NCI-H1930 (cell line): Measurements from ENCODE around the gene TGFBR3.

Experiments
- DNase-seq, 2 experiments: peaks; one replicate each; lab custom pipeline; 2025; lab: John Stamatoyannopoulos, UW

TGFBR3 gene

GRCh38 chr1:91777630-91778300 is 108.2 kb downstream of the TGFBR3 start:
- no peak for DNase-seq

DNA sequence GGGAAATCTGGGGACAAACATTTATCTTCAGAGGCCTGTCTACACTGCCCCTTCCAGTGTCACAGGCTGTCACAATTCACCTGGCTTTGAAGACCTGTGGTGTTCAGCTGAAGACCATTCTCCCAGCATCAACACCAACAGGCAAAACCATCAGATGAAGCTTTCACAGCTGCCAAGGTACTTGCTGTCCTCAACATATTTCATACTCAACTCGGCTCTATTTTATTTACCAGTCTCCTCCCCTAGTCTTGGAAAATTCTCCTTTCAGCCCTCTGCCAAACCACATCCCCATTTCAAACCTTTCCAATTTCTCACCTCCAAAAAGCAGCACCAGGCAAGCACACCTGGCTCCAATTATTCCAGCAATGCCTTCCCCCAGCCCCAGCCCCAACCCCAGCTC is 108.8 kb downstream of the TGFBR3 start:
- no peak for DNase-seq

GRCh38 chr1:91776068-91776794 is 109.7 kb downstream of the TGFBR3 start:
- no peak for DNase-seq

DNA sequence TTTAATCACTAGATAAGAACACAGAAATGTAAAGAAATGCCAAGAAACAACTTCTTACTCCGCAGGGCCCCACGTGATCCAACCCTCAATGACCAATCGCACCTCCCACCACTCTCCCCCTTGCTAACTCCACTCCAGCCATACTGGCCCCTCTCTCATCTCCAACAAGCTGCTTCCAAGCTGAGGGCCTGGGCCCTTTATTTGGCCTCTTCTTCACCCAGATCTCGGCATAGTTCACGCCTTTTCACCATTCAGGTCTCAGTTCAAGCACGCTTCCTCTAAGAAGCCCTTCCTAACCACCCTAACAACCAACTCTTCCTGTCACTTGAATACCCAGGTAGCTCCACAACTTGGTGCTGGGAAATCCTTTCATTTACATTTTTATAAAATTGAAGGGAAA is 110.7 kb downstream of the TGFBR3 start:
- DNase-seq, result no peak

- no peak for DNase-seq
These were observed 111.3 kb downstream of the TGFBR3 start for GRCh38 chr1:91774520-91775203.

- no peak for DNase-seq
These were observed 114.2 kb downstream of the TGFBR3 start for GRCh38 chr1:91771717-91772116.

DNA sequence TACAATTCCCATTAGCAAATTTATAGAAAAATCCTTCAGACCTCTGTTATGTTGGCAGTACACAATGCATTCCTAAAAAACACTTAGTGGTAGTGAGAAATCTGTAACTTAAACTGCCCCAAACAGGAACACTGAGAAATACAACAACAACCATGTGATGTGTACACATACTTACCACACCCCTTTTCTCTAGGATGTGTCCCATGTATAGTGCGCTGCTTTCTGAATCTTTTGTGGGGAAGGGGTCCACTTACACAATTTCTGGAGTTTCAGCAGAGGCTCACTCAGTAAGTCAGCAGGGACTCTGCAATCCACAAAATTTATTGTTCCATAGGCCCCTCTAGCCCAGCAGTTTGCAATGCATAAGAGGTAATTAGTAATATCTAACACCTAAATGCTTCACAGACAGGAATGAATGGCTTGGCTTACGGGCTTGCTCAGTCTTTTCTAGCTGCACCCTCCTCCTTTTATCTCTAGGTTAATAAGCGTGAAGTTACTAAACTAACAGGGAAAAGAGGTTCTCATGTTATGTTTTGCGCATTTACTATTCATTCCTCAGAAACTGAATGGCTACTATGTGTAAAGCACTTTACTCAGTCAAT is 115.2 kb downstream of the TGFBR3 start:
- no peak for DNase-seq

DNA sequence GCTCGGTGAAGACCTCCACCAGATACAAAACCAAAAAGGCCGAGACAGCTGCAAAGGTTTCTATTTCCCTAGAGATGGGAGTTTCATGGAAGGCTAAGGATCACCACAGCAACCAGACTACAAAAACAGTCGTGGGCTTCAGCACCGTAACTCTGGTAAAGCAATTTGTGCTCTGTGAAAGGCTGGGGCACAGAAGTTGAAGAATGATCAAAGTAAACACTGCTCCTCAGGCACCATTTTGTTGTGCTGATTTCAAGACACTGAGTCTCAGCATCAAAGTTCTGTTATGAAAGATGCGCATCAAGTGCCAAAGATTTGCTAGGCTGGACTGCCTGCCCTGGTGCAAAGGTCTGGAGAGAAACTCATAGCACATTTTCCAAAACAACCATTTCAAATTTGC is 116.2 kb downstream of the TGFBR3 start:
- DNase-seq, result no peak

DNA sequence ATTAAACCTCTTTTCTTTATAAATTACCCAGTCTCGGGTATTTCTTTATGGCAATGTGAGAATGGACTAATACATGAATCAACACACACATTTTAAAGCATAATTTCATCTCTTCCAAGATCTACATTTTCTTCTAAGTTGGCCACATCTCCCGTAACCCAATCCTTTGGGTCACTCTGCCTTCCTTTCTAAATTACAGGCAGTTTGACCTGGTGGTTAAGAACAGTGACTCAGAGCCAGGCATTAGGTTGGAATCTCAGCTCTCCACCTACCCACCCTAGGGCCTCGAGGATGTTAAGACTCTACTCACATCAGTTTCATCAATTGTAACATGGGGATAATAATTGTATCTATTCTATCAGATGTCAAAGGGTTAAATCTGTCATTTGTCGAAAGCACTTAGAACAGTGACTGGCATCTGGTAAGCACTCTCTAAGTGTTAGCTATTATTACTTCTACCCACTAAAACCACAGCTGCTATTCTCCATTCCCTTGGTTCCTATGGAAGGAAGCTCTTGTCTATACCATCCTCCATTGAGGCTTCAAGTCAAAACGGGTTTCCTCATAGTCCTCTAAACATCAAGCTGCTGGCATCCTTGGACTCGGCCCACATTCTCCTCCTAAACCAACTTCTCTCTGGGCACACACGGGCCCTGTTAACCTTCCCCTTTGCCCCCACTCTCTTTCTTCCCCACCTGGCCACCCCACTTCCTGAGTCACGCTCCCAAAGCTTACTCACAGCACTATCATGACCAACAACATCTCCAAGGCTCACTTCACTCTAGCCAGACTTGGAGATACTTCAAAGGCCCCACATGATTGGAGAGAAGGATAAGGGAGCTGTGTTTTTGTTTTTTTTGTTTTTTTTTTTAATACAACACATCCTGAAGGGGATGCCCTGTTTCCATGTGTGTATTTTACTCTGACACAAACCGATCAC is 116.9 kb downstream of the TGFBR3 start:
- no peak for DNase-seq

GRCh38 chr1:91768120-91768519 is 117.8 kb downstream of the TGFBR3 start:
- no peak for DNase-seq

DNA sequence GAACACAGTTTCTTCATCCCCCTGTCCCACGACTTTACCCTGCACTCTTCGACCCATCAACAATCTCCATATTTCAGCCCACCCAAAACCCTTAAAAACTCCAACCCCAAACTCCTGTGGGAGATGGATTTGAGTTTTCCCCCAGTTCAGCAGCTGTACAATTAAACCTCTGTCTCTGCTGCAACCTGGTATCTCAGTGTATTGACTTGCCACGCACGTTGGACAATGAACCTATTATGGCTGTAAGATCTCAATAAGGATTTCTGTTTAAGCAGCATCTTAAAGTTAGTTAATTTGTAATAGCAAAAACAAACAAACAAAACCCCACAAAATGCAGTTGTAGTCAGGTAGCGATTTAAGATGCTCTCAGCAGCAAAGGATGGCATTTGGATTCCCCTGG is 119.1 kb downstream of the TGFBR3 start:
- no peak for DNase-seq

DNA sequence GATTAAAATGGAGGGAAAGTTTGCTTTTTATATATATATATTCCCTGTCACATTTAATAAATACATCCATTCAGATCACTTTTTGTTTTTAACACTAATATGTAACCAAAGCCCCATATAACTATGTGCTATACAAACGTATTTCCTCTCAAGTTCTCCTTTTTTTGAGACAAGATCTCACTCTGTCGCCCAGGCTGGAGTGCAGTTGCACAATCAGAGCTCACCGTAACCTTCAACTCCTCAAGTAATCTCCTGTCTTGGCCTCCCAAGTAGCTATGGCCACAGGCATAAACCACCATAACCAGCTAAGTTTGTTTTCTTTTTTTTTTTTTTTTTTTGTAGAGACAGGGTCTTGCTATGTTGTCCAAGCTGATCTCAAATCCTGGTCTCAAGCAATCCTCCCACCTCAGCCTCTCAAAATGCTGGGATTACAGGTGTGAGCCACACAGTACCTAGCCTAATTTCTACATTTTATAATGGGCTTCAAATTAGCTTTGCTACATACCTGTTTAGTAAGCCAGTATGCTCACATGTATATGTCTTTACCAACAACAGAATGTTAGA is 120.0 kb downstream of the TGFBR3 start:
- no peak for DNase-seq

DNA sequence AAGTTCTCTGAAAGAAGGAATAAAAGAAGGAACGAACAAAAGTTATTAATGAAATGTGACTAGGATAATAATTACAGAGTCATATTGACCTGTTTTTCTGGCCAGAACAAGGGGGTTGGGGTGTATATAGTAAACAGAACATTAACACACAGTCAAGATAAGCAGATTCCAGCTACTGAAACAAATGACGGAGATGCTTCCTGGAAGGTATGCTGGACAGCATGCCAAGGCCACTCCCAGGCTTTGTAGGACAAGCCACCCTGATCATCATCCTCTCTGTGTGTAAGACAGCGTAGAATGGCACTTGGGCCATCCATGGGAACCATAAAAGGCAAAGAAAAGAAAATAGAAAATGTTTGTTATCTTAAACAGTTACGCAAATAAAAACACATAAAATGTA is 120.7 kb downstream of the TGFBR3 start:
- DNase-seq, result no peak

- no peak for DNase-seq
These were observed 121.4 kb downstream of the TGFBR3 start for GRCh38 chr1:91764471-91765115.

DNA sequence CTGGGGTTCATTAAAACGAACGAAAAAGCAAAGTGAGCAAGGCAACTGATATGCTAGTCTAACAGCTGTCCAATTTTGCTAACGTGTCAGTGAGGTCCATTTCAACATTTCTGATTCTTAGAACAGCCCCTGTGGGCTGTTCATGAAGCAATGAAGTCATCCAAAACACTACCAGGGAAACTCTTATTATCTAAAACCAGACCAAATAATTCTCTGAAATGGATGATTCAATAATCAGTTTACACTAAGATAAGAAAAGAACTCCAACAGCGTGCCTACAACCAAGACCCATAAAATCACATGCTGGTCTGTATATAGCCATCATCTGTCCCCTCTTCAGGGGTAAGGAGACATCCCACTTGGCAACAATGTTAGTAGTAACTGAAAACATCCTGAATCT is 122.7 kb downstream of the TGFBR3 start:
- no peak for DNase-seq

DNA sequence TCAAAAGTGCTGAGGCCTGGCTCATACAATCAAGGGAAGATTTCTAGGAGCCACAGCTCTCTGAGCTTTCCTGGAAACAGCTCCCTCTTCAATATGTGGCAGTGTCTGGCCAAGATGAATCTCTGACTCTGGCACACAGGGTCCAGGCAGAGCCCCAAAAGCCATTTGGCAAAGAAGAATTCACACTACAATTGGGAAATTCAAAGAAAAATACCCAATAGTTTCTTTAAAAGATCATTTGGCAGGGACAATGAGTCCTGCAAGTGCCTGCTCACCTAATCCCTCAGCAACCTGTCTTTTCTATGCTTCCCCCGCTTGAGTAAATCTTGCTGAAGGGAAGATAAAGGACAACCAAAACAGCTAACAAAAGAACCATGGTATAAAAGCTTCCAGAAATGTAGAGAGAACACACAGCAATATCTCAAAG is 124.6 kb downstream of the TGFBR3 start:
- DNase-seq, result no peak

- no peak for DNase-seq
These were observed 125.4 kb downstream of the TGFBR3 start for GRCh38 chr1:91760512-91760911.

- no peak for DNase-seq
These were observed 126.9 kb downstream of the TGFBR3 start for GRCh38 chr1:91759076-91759475.

DNA sequence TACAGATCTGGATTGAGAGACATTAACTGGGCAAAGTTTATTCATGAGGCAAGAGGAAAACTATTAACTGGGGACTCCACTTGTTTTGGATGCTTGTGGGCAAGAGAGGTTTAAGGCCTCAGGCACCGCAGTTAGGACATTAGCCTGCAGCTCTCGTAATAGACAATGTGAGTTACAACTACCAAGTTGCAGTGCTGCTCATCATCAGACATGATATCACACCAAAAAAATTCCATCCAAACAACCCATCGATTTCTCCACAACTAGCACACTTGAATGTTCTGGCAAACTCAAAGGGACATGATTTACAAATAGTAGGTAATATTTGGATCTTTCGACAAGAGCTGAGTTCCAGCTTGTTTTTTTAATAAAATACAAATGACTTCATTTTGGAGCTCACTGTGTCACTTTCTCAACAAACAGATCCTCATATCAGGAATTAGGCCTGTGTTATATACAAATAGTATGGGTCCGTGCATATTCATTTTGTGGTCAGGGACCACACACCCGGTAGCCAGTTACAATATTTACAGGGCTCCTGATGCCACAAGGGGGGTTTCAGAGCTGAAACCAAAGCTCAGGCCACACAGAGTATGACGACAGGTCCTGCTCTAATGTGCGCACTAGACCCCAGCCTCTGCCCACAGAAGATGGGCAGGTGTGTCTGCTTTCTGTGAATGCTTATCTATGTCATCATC is 128.0 kb downstream of the TGFBR3 start:
- DNase-seq, result no peak

DNA sequence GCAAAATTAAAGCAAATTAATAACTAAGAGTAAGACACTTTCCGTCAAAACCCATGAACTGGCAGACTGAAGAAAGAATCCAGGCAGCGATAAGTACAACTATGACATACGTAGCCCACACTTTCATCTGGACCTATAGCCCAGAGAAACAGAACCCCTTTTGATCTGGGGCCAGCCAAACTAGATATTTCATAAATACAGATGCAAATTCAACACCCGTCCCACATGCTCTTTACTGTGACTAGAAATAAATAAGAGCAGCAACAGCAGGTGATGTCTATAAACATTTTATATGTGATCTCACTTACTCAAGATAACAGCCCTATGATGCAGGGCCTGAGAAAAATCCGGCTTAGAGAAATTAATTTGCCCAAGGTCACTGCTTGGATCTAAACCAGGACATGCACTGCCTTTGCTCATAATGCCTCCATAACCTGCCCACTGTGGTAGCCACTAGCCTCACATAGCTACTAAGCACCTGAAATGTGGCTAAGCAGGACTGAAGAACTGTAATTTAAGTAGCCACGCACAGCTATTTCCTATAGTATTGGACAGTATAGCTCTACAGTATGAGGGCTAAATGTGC is 130.2 kb downstream of the TGFBR3 start:
- DNase-seq, result no peak
